NCI-H187 (cell line): ENCODE measurements around the gene RDX.
"Not testable (repeated sequence)": the region's sequence is repeated elsewhere in the genome, so short reads cannot be mapped to it uniquely, and the experiment has no call there.

Experiments used
- DNase-seq, 2 experiments: peaks; one replicate each; lab custom pipeline; 2025; lab: John Stamatoyannopoulos, UW

The RDX gene

DNA sequence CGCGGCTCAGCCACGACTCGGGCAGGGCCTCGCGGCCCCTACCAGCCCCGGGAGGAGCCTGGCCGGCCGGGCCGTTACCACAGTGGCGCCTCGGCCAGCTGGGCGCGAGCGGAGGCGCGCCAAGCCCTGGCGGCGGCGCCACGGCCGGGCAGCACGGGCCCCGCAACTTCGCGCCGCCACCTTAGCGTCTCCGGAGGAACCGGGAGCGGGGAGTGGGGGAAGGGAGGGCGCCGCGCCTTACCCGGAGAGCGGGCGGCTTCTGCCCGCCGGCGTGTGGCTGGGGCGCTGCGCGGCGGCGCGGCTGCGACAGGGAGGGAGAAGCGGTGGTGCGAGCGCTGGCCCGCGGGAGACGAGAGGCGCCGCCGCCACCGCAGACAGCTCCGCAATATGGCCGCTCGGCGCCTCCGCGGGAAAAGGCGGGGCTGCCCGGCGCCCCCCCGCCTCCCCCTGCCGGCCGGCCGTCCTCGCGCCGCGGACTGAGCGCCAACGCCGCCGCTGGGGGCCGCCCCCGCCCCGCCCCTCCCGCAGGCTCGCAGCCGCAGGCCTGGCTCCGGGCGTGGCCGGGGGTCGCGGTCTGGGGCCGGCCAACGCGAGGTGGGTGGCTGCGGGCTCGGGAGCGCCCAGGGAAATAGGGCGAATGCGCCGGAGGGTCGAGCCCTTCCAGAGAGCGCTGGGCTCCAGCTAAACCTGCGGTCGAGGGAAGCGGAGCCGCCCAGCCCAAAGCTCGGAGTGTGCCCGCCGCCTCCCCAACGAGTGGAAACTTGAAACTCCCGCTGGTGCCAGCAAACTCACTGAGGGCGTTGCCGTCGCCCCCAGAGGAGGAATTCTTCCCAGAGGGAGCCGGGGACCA, at the start of gene RDX:
RDX (minus strand) TSS at position 389 of the 850 bp plus-strand sequence. CDS start 16,922 bp downstream, outside the sequence.
- DNase-seq, result peak; percentile 39 to 81

DNA sequence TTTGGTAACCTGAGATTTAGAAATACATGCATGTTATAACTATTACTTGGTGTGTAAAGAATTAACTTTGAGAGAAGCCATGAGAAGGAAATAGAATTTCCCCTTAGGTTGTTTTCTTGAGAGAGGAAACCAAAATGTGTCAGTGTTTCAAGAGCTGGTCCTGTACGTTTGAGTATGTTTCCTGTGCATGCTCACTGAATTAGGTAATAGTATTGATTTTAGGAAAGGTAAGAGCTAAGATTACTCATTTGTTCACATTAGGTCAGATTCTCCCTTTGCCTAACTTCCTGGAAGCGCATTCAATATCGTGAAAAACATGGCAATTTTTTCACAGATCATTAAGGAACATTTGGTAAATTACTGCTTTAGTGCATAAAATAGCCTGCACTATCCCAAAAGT, 49.3 kb upstream of the RDX start:
- DNase-seq, result no peak

DNA sequence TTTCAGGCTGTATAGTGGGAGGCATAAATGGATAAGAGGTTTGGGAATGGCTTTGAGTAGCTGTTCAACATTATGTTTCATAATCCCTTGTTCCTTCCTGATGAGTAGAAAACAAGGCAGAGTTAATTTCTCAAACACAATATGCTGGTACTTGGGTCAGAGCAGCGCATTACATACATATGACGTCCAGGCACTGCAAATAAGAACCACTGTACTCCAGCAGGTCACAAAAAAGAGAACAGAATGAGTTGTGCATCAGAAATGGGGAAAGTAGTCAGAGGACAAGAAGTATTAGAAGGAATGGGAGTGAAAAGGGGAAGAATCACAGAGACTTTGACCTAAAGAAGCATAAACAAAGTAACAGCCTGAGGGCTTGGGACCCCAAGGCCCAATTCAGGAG, 44.0 kb upstream of the RDX start:
- no peak for DNase-seq

DNA sequence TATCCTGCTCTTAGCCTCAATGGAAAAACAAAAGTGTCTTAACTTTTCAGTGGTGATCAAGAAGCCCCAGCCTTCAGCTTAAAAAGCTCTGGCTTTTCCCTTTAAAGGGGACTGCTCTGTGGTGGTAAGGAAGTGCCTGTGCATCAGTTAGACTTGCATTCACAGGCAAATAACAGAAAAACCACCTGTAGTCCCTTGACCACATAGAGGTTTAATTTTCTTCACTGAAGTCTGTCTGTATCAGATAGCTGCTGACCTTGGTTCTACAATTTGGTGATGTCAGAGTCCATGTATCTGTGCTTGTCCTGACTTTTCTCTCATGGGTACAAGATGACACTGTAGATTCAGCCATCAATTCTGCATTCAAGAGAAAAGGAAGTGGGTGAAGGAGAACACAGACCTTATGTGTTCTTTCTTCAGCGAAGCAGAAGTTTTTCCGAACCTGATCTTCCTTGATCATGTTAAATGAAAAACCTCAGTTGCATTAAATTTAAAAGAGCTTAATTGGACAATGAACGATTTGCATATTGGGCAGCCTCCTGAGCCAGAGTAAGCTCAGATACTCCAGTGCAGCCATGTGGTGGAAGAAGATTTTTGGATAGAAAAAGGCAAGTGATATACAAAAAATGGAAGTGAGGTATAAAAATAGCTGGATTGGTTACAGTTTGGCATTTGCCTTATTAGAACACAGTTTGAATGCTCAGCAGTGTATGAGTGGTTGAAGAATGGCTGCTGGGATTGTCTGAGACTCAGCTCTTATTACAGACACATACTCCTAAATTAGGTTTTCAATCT, 43.2 kb upstream of the RDX start:
- DNase-seq, result no peak

DNA sequence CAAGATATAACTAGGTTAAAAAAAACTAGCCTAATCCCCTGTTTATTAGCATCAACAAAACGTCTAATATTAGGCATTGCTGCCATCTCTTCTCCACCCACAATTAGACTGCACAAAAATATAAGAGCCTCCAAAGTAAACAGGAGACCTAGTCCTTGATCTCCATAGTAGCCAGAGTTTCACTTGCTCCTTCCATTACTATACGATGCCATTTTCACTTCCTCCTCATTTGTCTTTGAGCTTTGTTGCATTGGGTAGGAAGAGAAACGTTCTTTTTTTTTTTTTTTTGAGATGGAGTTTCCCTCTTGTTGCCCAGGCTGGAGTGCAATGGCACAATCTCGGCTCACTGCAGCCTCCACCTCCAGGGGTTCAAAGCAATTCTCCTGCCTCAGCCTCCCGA, 42.3 kb upstream of the RDX start:
- no peak for DNase-seq

DNA sequence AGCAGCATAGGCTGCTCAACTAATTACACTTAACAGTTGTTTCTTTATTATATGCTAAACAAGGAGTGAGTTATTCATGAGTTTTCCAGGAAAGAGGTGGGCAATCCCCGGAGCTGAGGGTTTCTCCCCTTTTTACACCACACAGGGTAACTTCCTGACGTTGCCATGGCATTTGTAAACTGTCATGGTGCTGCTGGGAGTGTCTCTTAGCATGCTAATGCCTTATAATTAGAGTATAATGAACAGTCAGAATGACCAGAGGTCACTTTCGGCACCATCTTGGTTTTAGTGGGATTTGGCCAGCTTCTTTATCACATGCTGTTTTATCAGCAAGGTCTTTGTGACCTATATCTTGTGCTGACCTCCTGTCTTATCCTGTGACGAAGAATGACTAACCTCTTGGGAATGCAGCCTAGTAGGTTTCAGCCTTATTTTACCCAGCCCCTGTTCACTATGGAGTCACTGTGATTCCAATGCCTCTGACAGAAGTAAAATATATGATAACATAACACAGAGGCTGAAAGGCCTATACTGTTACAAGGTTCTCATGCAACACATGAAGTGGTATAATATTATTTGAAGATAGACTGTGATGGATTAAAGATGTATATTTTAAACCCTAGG, 41.3 kb upstream of the RDX start:
- no peak for DNase-seq

DNA sequence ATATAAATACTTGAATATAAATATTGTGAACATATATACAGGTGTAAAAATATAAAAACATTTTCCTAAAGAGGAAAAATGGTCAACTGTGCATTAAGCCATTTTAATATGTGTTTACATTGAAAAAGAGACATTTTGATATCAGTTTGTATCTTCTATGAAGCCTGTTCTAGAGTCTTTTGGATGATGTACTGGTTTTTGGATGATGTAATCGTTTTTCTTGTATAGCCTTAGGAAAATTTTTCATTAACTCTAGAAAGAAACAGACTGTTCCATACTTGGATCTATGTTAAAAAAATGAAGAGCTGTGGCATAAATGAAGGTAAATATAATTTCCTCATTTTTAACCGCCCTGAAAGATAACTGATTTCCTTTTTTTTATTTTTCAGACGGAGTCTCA, 39.6 kb upstream of the RDX start:
- DNase-seq, result no peak

DNA sequence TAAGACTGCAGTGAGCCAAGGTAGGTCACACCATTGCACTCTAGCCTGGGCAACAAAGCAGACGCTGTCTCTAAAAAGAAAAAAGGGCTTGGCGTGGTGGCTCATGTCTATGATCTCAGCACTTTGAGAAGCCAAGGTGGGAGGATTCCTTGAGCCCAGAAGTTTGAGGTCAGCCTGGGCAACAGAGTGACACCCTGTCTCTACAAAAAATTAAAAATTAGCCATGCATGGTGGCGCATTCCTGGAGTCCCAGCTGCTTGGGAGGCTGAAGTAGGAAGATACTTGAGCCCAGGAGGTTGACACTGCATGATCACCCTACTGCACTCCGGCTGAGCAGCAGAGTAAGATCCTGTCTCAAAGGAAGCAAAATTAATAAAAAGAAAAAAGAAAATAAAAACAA, 38.9 kb upstream of the RDX start:
- no peak for DNase-seq

DNA sequence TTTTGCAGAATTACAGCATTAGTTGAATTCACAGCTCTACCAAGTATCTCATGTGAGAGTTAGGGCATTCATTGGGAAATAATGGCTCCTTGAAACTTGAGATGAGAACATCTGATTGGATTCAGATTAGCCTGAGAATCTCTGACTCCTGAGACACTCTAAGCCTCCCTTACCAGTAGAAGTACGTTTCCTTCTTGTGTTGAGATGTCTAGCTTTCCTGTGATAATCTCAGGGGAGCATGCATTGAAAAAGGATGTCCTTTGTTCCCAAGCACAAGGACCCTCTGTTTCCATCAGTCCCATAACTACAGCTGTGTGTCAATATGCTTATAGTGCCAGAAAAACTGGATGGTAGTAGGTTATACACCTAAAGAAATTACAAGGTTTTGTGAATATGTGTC, 35.2 kb upstream of the RDX start:
- no peak for DNase-seq

DNA sequence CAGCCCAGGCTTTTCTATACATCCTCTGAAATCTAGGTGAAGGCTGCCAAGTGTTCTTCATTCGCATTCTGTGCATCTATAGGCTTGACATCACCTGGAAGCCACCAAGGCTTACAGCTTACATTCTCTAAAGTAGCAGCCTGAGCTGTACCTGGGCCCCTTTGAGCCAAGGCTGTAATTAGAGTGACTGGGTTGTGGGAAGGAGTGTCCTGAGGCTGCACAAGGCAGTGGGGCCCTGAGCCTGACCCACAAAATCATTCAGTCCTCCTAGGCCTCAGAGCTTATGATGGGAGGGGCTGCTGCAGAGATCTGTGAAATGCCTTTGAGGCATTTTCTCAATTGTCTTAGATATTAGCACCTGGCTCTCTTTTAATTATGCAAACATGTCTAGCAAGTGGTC, 33.0 kb upstream of the RDX start:
- DNase-seq, result no peak

DNA sequence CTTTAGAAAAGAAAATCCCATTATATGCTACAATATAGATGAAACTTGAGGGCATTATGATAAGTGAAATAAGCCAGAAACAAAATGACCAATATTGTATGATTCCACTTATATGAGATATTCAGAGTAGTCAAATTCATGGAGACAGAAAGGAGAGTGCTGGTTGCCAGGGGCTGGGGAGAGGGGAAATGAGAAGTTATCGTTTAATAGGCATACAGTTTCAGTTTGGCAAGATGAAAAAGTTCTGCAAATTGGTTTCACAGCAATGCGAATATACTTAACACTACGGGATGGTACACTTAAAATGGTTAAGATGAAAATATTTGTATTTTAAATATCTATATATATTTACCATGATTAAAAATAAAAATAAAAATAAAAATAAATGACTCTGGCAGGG, 31.1 kb upstream of the RDX start:
- DNase-seq, result no peak

DNA sequence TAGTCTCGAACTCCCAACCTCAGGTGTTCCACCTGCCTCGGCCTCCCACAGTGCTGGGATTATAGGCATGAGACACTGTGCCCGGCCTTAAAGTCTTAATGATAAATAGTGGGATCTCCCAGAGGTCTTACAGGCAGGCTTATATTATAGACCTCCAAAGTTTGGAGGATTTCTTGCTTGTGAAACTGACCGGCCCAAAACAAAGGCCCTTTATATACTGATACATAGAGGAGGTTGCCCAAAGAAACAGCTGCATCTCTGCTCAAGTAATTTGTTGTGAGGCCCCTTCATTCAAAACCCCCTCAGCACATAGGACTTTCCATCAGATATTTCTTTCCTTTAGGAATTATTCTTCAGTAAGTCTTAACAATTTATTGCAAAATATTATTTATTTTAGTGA, 27.4 kb upstream of the RDX start:
- DNase-seq, result no peak

DNA sequence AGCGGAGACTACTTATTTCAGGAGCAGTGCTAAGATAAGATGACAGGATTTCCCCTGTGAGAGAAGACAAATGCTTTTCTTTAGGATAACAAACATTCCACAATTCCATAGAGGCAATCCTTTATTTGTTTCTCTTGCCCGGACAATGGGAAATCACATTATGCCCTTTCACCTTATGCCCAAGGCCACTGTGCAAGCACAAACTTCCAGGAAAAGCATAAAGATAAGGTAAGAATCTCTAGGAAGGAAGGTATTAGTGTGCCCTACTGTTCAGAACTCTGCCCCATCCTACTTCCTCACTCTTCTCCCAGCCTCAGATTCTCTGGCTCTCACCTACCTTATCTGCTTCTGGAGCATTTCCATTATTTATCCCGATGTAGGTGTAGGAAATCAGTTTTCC, 23.1 kb upstream of the RDX start:
- no peak for DNase-seq

DNA sequence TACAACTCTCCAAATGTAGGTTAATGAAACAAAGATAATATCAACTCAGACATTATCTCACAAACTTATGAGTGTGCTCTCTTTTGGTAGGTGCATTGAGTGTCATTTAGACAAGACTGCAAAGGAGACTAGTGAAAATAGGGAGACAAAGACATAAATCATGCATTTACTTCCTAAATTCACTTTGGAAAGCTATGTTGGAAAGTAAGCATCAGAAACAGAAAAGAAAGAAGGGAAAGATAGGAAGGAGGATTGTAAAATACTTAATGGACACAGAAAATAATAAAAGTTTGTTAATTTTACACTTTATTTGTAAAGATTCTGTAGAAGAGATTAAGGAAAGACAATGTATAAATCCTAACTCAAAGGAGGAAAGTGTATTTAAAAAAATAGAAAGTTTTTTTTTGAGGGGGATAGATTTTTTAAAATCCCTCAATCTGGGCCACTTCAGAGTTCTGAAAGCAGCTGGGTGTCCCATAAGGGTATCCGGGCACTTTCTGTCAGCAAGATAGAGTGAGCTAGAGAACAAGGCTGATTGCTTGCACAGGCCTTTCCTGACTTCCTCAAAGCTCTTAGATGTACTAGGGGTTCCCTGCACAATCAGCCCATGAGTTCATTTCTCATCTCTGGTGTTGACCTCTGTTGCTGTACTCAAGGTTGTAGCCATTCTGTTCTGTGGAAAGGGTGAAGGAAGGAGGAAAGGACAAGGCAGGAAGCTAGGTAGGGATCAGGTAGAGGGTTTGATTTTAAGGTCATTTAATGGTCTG, 22.4 kb upstream of the RDX start:
- no peak for DNase-seq

DNA sequence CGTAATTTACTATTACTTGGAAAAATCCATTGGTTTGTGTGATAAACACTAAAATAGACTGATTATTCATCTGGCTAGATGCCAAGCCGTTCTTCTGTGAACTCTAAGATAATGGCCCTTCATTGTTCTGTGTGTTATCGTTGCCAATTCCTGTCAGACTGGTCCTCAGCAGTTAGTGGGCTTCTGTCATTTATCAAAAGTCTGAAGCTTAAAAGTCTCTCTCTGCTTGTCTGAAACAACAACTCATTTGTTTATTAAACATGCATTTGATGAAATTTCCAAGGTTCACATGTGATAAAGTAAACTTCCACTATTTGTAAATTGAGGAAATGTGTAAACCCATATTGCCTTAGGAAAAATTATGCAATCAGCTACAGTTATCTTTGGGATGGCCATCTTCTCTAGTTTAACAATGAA, 21.1 kb upstream of the RDX start:
- DNase-seq, result peak in 1 of 2 experiments; percentile 11

DNA sequence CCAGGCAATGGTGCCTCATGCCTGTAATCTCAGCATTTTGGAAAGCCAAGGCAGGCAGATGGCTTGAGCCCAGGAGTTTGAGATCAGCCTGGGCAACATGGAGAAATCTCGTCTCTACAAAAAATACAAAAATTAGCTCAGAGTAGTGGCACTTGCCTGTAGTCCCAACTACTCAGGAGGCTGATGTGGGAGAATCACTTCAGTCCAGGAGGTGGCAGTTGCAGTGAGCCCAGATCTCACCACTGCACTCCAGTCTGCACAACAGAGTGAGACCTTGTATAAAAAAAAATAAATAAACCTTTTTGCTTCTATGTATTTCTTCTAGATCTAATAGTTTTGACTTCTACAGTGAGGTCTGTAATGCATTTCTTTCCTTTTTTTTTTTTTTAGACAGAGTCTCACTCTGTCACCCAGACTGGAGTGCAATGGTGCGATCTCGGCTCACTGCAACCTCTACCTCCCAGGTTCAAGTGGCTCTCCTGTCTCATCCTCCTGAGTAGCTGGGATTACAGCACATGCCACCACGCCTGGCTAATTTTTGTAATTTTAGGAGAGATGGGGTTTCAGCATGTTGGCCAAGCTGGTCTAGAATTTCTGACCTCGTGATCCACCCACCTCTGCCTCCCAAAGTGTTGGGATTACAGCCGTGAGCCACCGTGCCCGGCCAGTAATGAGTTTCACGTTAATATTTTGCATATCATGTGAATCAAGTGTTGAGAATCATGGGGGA, 18.1 kb upstream of the RDX start:
- no peak for DNase-seq

DNA sequence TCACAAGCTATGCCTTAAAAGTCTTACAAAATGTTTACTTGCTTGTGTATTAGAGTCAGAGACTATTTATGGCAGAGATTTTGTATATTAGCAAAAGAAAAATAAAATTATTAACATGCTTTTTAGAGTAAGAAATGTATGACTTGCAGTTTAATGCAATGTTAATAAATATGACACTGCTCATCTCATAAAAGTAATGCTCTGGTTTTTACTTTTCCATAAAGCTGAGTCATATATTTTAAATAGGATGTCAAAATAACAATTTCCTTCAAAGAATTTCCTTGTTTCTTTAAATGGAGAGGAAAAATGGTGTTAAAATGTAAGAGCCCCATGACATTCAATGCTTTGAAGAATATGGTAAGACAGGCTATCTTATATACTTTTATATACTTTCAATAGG, 16.3 kb upstream of the RDX start:
- DNase-seq, result no peak

DNA sequence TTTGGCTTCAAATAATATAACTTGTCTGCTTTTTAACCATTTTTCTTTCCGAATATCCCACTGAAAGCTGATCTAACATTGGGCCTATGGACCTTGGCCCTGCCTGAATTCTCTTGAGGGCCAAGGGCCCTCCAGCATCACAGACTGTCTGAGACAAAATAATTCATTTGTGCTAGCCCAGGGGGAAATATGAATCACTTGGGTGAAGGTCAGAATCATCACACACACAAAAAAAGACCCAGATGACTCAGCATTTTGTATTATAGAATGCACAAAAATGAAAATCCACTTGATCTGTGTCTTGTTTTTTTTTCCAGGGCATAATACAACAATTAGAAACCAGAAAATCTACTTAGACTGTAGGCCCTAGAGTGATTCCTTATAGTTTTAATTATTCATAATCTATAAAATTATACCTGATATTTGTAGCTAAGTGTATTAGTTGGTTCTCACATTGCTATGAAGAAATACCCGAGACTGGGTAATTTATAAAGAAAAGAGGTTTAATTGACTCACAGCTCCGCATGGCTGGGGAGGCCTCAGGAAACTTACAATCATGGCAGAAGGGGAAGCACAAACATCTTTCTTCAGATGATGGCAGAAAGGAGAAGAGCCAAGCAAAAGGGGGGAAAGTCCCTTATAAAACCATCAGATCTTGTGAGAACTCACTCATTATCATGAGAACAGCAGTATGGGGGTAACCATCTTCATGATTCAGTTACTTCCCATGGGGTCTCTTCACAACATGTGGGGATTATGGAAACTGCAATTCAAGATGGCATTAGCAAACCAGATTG, 15.6 kb upstream of the RDX start:
- no peak for DNase-seq

DNA sequence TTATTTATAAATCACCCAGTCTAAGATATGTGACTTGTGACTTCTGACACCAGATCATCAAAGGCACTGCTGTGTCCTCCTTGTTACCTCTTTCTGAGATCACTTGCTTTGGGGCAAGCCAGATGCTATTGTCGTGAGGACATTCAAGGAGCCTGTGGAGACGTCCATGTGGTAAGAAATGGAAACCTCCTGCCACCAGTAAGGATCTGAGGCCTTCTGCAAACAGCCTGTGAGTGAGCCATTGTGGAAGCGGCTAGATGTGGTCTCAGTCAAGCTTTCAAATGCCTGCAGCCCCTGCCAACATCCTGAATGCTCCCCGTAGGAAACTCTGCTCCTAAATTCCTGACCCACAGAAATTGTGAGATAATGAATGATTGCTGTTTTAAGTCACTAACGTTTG, 11.7 kb upstream of the RDX start:
- no peak for DNase-seq

DNA sequence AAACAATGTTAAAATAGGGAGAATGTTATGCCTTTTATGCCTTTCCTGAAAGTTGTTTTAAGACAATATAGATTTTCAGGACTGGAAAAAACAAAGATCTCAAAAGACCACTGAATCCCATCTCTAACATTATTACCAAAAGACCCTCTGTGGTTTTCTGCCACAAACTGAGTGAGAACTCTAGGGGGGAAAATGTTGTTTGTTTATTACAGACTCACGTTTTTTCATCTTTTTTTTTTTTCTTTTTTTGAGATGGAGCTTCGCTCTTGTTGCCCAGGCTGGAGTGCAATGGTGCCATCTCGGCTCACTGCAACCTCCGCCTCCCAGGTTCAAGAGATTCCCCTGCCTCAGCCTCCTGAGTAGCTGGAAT, 9.6 kb upstream of the RDX start:
- DNase-seq, result not testable (repeated sequence)
